ENCODE measurements around the gene PLCB2.

Gene PLCB2

DNA sequence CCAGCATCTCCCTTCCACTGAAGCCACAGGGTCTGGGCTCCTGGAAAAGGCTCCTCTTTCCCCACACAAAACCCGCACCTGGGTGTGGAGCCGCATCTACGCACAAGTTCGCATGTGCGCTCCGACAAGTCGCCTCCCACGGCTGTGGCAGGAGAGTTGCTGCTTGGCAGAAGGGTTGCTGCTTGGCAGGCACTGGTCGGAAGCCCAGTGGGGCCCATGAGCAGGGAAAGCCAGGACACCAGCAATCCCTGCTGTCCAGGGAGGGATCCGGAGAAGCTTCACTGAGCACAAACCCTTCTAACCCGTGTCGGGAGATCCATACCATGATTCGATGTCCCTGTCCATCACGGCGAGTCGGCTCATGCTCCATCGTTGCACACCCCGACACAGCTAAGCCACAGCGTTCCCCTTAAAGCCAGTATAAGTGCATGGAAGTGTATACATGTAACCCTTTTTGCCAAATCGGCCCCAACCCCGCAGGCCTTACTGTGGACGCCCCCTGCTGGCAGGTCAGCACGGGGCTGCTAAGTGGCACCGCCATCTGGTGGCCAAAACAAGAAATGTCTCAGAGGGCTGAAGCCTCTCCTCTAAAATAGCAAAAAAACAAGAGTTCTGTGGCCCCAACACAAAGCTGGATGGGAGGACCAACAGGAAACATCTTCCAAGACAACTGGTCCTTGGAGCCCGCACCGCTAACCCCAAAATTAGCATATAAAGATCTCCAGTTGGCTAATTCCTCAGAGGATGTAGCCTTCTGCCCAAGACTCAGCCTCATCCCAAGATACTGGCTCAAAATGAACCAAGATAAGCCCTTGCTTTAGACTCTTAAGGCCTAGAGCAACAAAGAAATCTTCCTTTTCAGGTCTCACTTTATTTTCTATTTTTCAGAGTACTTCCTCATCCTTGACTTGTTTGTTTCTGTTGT, 33.1 kb downstream of the PLCB2 start:
- H3K27ac ChIP-seq = peak overlapping the region; percentile 36; the same call in 1 of the 2 replicates
- no peak for TF ChIP-seq ZFX (IDR thresholded peaks at IDR 0.05; ENCODE audit: borderline replicate concordance)
- TF ChIP-seq, protein P1, sequence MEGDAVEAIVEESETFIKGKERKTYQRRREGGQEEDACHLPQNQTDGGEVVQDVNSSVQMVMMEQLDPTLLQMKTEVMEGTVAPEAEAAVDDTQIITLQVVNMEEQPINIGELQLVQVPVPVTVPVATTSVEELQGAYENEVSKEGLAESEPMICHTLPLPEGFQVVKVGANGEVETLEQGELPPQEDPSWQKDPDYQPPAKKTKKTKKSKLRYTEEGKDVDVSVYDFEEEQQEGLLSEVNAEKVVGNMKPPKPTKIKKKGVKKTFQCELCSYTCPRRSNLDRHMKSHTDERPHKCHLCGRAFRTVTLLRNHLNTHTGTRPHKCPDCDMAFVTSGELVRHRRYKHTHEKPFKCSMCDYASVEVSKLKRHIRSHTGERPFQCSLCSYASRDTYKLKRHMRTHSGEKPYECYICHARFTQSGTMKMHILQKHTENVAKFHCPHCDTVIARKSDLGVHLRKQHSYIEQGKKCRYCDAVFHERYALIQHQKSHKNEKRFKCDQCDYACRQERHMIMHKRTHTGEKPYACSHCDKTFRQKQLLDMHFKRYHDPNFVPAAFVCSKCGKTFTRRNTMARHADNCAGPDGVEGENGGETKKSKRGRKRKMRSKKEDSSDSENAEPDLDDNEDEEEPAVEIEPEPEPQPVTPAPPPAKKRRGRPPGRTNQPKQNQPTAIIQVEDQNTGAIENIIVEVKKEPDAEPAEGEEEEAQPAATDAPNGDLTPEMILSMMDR (IDR thresholded peaks at IDR 0.05) = peak; percentile 100

DNA sequence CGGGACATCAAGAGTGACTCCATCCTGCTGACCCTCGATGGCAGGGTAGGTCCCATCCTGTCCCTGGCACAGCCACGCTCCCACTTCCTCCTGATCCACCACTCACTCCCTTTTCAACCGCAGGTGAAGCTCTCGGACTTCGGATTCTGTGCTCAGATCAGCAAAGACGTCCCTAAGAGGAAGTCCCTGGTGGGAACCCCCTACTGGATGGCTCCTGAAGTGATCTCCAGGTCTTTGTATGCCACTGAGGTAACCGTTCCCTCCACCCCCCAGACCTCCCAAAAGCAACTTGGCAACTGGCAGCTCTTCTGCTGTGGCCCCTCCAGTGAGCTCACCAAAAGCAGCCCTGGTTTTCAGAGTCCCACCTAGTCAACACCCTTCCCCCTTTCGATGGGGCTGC, 34.3 kb downstream of the PLCB2 start:
- no peak overlapping the region for H3K27ac ChIP-seq
- TF ChIP-seq ZFX (IDR thresholded peaks at IDR 0.05; ENCODE audit: borderline replicate concordance) = no peak
- TF ChIP-seq, protein P1 (IDR thresholded peaks at IDR 0.05) = no peak

DNA sequence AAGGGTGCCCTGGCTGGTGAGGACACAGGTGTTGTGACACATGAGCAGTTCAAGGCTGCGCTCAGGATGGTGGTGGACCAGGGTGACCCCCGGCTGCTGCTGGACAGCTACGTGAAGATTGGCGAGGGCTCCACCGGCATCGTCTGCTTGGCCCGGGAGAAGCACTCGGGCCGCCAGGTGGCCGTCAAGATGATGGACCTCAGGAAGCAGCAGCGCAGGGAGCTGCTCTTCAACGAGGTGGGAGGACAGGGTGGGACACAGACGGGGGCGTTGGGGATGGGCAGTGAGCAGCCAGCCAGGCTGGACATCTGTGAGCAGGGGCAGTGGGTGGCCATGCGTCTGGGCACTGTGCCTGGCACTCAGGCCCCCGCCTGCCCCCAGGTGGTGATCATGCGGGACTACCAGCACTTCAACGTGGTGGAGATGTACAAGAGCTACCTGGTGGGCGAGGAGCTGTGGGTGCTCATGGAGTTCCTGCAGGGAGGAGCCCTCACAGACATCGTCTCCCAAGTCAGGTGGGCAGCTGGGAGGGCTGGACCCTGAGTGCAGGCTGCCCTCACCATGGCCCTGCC, 35.2 kb downstream of the PLCB2 start:
- TF ChIP-seq, protein P1 (IDR thresholded peaks at IDR 0.05) = peak; percentile 12; the same call in 1 of the 2 replicates
- TF ChIP-seq ZFX (IDR thresholded peaks at IDR 0.05; ENCODE audit: borderline replicate concordance) = no peak
- no peak overlapping the region for H3K27ac ChIP-seq

DNA sequence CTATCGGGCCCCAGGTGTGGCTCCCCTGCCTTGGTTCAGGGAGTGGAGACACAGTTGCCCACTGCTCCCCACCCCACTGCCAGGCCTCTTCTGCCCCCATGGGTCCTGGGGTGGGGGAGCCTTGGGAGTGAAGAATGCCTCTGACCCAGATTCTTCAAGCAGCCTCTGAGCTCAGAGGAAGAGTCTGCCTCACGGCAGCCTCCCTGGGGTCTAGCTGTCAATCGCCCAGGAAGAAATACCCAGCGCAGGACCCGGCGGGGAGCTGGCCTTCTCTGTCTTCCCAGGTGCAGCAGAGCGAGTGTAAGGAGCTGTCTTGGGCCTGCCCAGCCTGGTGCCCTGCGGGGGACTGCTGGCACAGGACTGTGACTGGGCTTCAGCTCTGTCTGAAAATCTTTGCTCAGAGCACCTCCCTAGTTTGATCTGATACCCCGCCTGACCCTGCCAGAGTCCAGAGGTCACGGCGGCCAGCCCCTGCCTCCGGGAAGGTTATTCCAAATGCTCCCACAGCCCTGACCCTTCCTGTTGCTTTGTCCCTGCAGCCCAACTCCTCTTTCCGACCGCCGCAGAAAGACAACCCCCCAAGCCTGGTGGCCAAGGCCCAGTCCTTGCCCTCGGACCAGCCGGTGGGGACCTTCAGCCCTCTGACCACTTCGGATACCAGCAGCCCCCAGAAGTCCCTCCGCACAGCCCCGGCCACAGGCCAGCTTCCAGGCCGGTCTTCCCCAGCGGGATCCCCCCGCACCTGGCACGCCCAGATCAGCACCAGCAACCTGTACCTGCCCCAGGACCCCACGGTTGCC, 35.9 kb downstream of the PLCB2 start:
- TF ChIP-seq ZFX (IDR thresholded peaks at IDR 0.05; ENCODE audit: borderline replicate concordance) = no peak
- TF ChIP-seq, protein P1 (IDR thresholded peaks at IDR 0.05) = no peak

DNA sequence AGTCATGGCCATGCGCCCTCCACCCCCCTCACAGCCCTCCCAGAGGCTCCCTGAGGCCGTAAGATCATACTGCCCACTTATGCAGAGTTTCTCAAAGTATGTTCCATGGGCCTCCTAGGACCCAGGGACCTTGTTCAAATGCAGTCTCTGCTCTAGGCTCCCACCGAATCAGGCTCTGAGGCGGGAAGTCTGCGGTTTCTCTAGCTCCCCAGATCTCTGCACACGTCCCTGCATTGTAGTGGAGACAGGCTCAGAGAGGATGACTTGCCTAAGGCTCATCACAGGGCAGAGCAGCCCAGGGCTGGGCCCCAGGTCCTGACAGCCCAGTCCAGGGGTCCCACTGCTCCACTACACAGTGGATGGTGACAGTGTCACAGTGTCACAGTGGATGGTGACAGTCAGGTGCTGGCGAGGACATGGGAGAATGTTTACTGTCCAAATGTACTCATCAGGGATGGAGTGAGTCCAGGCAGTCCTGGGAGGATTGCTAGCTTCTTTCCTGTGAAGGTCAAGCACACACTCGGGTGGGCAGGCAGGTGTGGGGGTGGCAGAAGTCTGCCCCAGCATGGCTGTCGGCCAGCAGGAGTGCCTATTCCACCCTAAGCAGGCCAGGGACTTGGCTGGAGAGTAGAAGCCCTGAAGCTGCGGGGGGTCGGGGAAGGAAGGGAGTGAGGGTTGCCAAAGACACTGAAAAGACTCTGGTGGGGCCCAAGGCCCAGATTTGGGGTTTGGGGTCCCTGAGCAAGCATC, 37.3 kb downstream of the PLCB2 start:
- no peak overlapping the region for H3K27ac ChIP-seq
- TF ChIP-seq ZFX (IDR thresholded peaks at IDR 0.05; ENCODE audit: borderline replicate concordance) = no peak
- TF ChIP-seq, protein P1 (IDR thresholded peaks at IDR 0.05) = no peak

More for the DNA sequence above, 35.9 kb downstream of the PLCB2 start:
- no peak overlapping the region for H3K27ac ChIP-seq

DNA sequence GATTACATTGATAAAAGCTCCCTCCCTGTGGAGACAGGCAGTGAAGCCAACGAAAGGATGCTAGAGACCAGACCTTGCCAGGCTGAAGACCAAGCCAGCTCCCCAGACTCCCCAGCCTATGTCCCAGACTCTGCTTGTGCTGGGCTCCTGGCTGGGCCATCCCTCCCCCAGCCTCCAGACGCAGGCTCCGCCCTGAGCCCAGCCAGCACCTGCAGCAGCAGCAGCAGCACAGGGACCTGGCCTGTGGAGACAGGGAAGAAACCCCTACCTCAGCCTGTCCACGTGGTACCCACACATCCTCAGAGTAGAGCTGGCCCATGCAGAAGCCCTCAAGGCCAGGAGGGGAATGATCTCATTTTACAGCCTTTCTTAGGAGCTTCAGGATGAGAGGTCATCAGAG, 38.1 kb downstream of the PLCB2 start:
- TF ChIP-seq, protein P1 (IDR thresholded peaks at IDR 0.05) = no peak
- no peak for TF ChIP-seq ZFX (IDR thresholded peaks at IDR 0.05; ENCODE audit: borderline replicate concordance)
- no peak overlapping the region for H3K27ac ChIP-seq
